ENCODE data around the gene OR8S1.

- TF ChIP-seq POLR2A (IDR thresholded peaks at IDR 0.05) = no peak
- no peak for TF ChIP-seq CTCF (IDR thresholded peaks at IDR 0.05)
Observed at GRCh38 chr12:48512855-48513254, 12.6 kb upstream of the OR8S1 start.
